PFSK-1 (cell line): ENCODE data around the gene POLR3GL.

Source experiments
- FOXP2 ChIP-seq: optimal IDR thresholded peaks from 2 replicates; pipeline ENCODE3; 2011; ENCODE audit warnings: borderline replicate concordance, control low read depth, inconsistent platforms; ENCODE audit not compliant: insufficient read depth; ENCODE audit errors: extremely low read length, extremely low read depth
- POLR2AphosphoS5 ChIP-seq: IDR thresholded peaks from 2 replicates; pipeline ENCODE4 v1.6.1; 2012; ENCODE audit warnings: low read depth, mild to moderate bottlenecking, control low read depth, low read length, moderate library complexity
- REST ChIP-seq, 2 experiments: IDR thresholded peaks; 2 replicates each; pipeline versions ENCODE4 v1.6.1 to v1.8.0; 2011 to 2012; ENCODE audit warnings: low read depth in 2 of 2, low read length in 2 of 2, control low read depth in 1 of 2, inconsistent platforms in 1 of 2, mild to moderate bottlenecking in 1 of 2, moderate library complexity in 1 of 2; ENCODE audit not compliant: insufficient read depth in 1 of 2
- SIN3A ChIP-seq: IDR thresholded peaks from 2 replicates; pipeline ENCODE4 v1.6.1; 2012; ENCODE audit warnings: mild to moderate bottlenecking, low read length, moderate library complexity, borderline replicate concordance; ENCODE audit not compliant: insufficient read depth
- TAF1 ChIP-seq: IDR thresholded peaks from 2 replicates; pipeline ENCODE4 v1.6.1; 2012; ENCODE audit warnings: low read length, control low read depth, borderline replicate concordance; ENCODE audit not compliant: insufficient read depth

DNA sequence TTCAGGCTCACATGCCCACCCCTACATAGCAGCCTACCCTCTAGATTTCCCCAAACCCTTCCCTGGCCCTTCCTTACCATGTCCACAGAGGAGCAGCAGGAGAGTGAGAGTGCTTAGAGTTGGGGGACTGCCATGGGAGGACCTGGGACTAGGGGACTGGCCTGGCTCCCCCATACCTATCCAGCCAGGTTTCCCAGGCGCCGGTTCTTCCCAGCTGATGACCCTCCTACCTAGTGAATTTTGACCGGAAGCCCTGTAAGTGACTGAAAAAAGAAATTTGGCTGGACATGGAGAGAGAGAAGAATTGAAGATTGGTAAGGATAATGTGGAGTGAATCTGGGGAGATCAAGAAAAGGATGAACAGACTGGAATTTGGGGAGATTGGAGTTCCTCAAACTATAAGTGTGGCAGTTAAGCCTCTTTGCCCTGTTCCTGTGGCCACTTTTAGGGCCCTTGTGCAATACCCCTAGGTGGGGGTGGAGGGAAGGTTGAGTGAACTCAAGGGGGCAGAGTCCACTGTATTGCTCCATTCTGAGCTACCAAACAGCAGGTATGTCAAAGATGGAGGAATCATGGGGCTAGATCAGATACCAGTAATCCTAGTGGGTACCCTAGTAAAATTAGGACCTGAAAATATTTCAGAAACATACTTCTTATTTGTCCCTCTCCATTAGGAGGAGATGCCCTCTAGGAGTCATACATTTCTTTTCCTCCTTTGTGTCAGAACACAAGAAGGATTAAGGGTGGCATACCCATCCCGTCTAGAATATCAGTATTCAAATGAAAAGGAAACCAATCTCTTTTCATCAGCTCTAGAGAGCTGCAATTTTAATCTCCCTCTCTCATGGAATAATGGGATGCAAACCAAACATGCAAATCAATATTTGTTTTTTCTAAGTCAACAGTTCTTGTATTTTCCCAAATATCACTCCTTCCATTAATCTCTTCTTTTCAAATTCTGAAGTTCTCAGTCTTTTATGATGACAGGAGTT, 55.9 kb downstream of the POLR3GL start:
- TF ChIP-seq POLR2AphosphoS5 (no peak), REST (IDR thresholded peaks at IDR 0.05; ENCODE audit: insufficient read depth in 1 of 2, low read depth in 2 of 2, low read length in 2 of 2) (no peak), TAF1 (no peak), SIN3A (no peak), FOXP2 (no peak)
